Kidney (tissue), 14 donors: Measurements from ENCODE around the gene NAMPT. TPM values are rescaled to one million over a fixed set of nuclear protein-coding genes. Genes with fewer than 3 reads are reported as not detected.

Experiments
- DNase-seq, 5 donors: peaks; one replicate each; pipeline ENCODE4 v3.0.0-alpha.2; 2013 to 2020
- FAIRE-seq: peaks from 2 replicates; lab custom pipeline; 2012; peaks lifted over from hg19 to GRCh38; lab: Jason Lieb, UNC
- H3K27ac ChIP-seq, 2 donors: one replicate each; pipeline ENCODE4 v1.7.0; 2013; ENCODE audit warnings: low read depth in 2 of 2, low read length in 2 of 2, inconsistent platforms in 1 of 2
- H3K27me3 ChIP-seq: one replicate; pipeline ENCODE4 v1.7.1; 2013; ENCODE audit warnings: low read length, inconsistent platforms; ENCODE audit not compliant: control insufficient read depth, insufficient read depth
- H3K36me3 ChIP-seq, 3 donors: one replicate each; pipeline versions ENCODE4 v1.7.0 to v1.7.1; 2013; ENCODE audit warnings: low read length in 3 of 3, control low read depth in 1 of 3, inconsistent platforms in 1 of 3; ENCODE audit not compliant: insufficient read depth in 3 of 3, control insufficient read depth in 2 of 3
- H3K4me1 ChIP-seq, 3 donors: one replicate each; pipeline versions ENCODE4 v1.7.0 to v1.7.1; 2013; ENCODE audit warnings: low read length in 3 of 3, inconsistent platforms in 1 of 3, low read depth in 1 of 3; ENCODE audit not compliant: control insufficient read depth in 2 of 3, insufficient read depth in 2 of 3
- H3K4me3 ChIP-seq, 3 donors: one replicate each; pipeline versions ENCODE4 v1.7.0 to v1.8.1; 2013; ENCODE audit warnings: low read length in 3 of 3, control low read depth in 1 of 3, inconsistent platforms in 1 of 3
- H3K9ac ChIP-seq, 3 donors: one replicate each; pipeline versions ENCODE4 v1.7.0 to v1.7.1; 2013; ENCODE audit warnings: low read length in 3 of 3, control low read depth in 1 of 3, inconsistent platforms in 1 of 3
- H3K9me3 ChIP-seq, 3 donors: one replicate each; pipeline versions ENCODE4 v1.7.0 to v1.7.1; 2013; ENCODE audit warnings: low read length in 3 of 3, control low read depth in 1 of 3, inconsistent platforms in 1 of 3; ENCODE audit not compliant: control insufficient read depth in 2 of 3, insufficient read depth in 1 of 3
- CTCF ChIP-seq: IDR thresholded peaks from 3 replicates; pipeline ENCODE4 v1.5.1; 2012; ENCODE audit warnings: mild to moderate bottlenecking, moderate library complexity, borderline replicate concordance; ENCODE audit not compliant: insufficient read depth; ENCODE audit errors: extremely low read depth
- intact Hi-C: fragments of 100-400 bp; cut with DNase I; formaldehyde crosslinking; loops from one replicate; pipeline ENCODE4 v1.11.1; 2022
- polyA plus RNA-seq: library from polyadenylated mRNA; stranded (reverse); fragments of 350-450 nt; fragmentation: Illumina TruSeq; extraction: RNeasy Lipid Tissue Mini Kit (QIAGEN cat#74804); gene quantifications from one replicate; pipeline ENCODE4 v1.2.3, GENCODE V29; 2014; ENCODE audit warnings: low read depth, low replicate concordance; ENCODE audit not compliant: insufficient read depth
- total RNA-seq: library from RNA; stranded (reverse); fragmentation: NEBNext Ultra II Directional; extraction: Animal tissue kit (Norgen Biotek cat#: 25700); gene quantifications from one replicate; pipeline ENCODE4 v1.2.1, GENCODE V29; 2021
- donor health status: control.
- donor health status: control.
- donor health status: control.
- donor health status: control.
- donor health status: control.
- donor health status: DM: yes; HTN: yes; CAD: no.
- donor health status: Normal renal cell carcinoma (clear cell type).

NAMPT gene
- total and polyA plus RNA-seq, 2 donors from 2014 or later, result 16.5 to 217 TPM

GRCh38 chr7:106294334-106294733 is 9.6 kb upstream of the NAMPT start:
- Histone ChIP-seq H3K4me3 (no peak overlapping the region), H3K36me3 (no peaks in the 10 kb centered on the region), H3K9ac (no peak overlapping the region), H3K4me1 (no peaks in the 10 kb centered on the region), H3K9me3 (no peaks in the 10 kb centered on the region), H3K27me3 (no peaks in the 10 kb centered on the region), H3K27ac (no peak overlapping the region)
- no peak for DNase-seq
- TF ChIP-seq CTCF, result no peak
- no peak for FAIRE-seq
- intact Hi-C loops, result no loop called here

- no peaks in the 10 kb centered on the region for H3K4me1 ChIP-seq
- no peak for DNase-seq
- TF ChIP-seq CTCF, result no peak
- H3K9ac ChIP-seq, result no peak overlapping the region
- FAIRE-seq, result no peak
- no peaks in the 10 kb centered on the region for H3K36me3 ChIP-seq
- intact Hi-C loops, result no loop called here
- H3K4me3 ChIP-seq, result no peak overlapping the region
- peak overlapping the region in 1 of 2 donors; percentile 11 for H3K27ac ChIP-seq
- no peaks in the 10 kb centered on the region for H3K9me3 ChIP-seq
- no peaks in the 10 kb centered on the region for H3K27me3 ChIP-seq
Observed at GRCh38 chr7:106291247-106291646, 6.5 kb upstream of the NAMPT start.

GRCh38 chr7:106290319-106290718 is 5.5 kb upstream of the NAMPT start:
- DNase-seq, result no peak
- Histone ChIP-seq H3K9ac (no peak overlapping the region), H3K9me3 (no peaks in the 10 kb centered on the region), H3K4me3 (no peak overlapping the region), H3K27ac (no peak overlapping the region), H3K36me3 (no peaks in the 10 kb centered on the region), H3K27me3 (no peaks in the 10 kb centered on the region), H3K4me1 (peaks cover 0 to 5% (median 4%) of the 10 kb centered on the region in 3 donors)
- FAIRE-seq, result no peak
- intact Hi-C loops, result no loop called here
- no peak for TF ChIP-seq CTCF

- Histone ChIP-seq H3K9ac (no peak overlapping the region), H3K4me1 (peaks cover 0 to 5% (median 4%) of the 10 kb centered on the region in 3 donors), H3K36me3 (no peaks in the 10 kb centered on the region), H3K4me3 (no peak overlapping the region), H3K27me3 (no peaks in the 10 kb centered on the region), H3K9me3 (no peaks in the 10 kb centered on the region), H3K27ac (no peak overlapping the region)
- intact Hi-C loops, result no loop called here
- FAIRE-seq, result no peak
- no peak for TF ChIP-seq CTCF
- no peak for DNase-seq
Observed at GRCh38 chr7:106289848-106290247, 5.1 kb upstream of the NAMPT start.
